ENCODE results near the gene PLPP6.

PLPP6 gene

GRCh38 chr9:4701526-4701925, 39.4 kb downstream of the PLPP6 start:
- no peak for TF ChIP-seq CTCF (IDR thresholded peaks at IDR 0.05; ENCODE audit: insufficient read depth, low read depth, low read length, missing control alignments)
- H3K4me3 ChIP-seq (ENCODE audit: low read length), result no peak overlapping the region
- no peak for DNase-seq (ENCODE audit: low read depth)

GRCh38 chr9:4704129-4704528, 42.0 kb downstream of the PLPP6 start:
- no peak for TF ChIP-seq CTCF (IDR thresholded peaks at IDR 0.05; ENCODE audit: insufficient read depth, low read depth, low read length, missing control alignments)
- DNase-seq (ENCODE audit: low read depth), result peak; percentile 70
- H3K4me3 ChIP-seq (ENCODE audit: low read length), result no peak overlapping the region

- H3K4me3 ChIP-seq (ENCODE audit: low read length), result no peak overlapping the region
- no peak for TF ChIP-seq CTCF (IDR thresholded peaks at IDR 0.05; ENCODE audit: insufficient read depth, low read depth, low read length, missing control alignments)
- DNase-seq (ENCODE audit: low read depth), result no peak
These were observed 43.9 kb downstream of the PLPP6 start for GRCh38 chr9:4706021-4706420.

GRCh38 chr9:4706971-4707622, 45.0 kb downstream of the PLPP6 start:
- H3K4me3 ChIP-seq (ENCODE audit: low read length), result no peak overlapping the region
- no peak for TF ChIP-seq CTCF (IDR thresholded peaks at IDR 0.05; ENCODE audit: insufficient read depth, low read depth, low read length, missing control alignments)
- no peak for DNase-seq (ENCODE audit: low read depth)

GRCh38 chr9:4709380-4709779, 47.3 kb downstream of the PLPP6 start:
- DNase-seq (ENCODE audit: low read depth), result no peak
- no peak for TF ChIP-seq CTCF (IDR thresholded peaks at IDR 0.05; ENCODE audit: insufficient read depth, low read depth, low read length, missing control alignments)
- H3K4me3 ChIP-seq (ENCODE audit: low read length), result no peak overlapping the region

GRCh38 chr9:4713849-4714248, 51.8 kb downstream of the PLPP6 start:
- TF ChIP-seq CTCF (IDR thresholded peaks at IDR 0.05; ENCODE audit: insufficient read depth, low read depth, low read length, missing control alignments), result no peak
- DNase-seq (ENCODE audit: low read depth), result no peak

More at GRCh38 chr9:4713849-4714248, 51.8 kb downstream of the PLPP6 start:
- no peak overlapping the region for H3K4me3 ChIP-seq (ENCODE audit: low read length)

Data from epithelial cell of esophagus (primary cell).